GM21576 (cell line): ENCODE measurements around the gene LTBP4.

Experiments
- ATAC-seq: cut with Tn5 transposase; IDR thresholded peaks from one replicate; pipeline ENCODE4 v1.9.1; 2021; ENCODE audit warnings: mild to moderate bottlenecking, moderate library complexity; ENCODE audit not compliant: unreplicated experiment

The LTBP4 gene

GRCh38 chr19:40609561-40610395 is 8.6 kb downstream of the LTBP4 start:
- peak; percentile 43 for ATAC-seq

DNA sequence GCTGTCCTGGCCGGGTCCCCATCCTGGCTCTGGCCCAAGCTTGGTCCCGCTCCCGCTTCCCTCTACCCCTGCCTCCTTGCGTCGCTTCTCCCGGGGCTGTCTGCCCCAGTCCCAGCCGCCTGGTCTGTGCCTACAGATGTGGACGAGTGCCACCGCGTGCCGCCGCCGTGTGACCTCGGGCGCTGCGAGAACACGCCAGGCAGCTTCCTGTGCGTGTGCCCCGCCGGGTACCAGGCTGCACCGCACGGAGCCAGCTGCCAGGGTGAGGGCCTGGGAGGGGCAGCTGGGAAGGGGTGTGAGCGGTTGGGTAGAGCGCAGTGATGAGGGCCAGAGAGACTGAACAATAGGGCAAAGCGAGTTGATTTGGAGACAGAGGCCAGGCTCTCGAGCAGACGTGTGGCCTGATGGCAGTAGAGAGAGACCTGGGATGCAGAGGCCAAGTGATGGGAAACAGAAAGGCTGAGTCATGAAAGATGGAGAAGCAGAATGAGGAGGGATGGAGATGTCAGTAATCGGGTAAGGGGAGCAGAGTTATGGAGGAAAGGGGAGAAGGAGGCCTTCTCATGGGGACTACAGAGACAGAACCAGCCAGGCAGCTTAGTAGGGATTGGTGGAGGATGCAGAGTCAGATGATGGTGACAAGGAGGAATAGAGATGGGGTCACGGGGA is 9.4 kb downstream of the LTBP4 start:
- ATAC-seq = no peak

DNA sequence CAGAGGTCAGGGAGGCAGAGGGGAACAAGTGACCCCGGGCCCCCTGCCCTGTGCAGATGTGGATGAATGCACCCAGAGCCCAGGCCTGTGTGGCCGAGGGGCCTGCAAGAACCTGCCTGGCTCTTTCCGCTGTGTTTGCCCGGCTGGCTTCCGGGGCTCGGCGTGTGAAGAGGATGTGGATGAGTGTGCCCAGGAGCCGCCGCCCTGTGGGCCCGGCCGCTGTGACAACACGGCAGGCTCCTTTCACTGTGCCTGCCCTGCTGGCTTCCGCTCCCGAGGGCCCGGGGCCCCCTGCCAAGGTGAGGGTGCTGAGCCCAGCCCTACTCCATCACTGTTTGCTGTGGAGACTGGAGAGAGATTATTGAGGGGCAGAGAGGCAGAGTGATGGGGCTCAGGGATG is 9.9 kb downstream of the LTBP4 start:
- ATAC-seq = no peak

- no peak for ATAC-seq
Observed at GRCh38 chr19:40611900-40612698, 10.9 kb downstream of the LTBP4 start.

DNA sequence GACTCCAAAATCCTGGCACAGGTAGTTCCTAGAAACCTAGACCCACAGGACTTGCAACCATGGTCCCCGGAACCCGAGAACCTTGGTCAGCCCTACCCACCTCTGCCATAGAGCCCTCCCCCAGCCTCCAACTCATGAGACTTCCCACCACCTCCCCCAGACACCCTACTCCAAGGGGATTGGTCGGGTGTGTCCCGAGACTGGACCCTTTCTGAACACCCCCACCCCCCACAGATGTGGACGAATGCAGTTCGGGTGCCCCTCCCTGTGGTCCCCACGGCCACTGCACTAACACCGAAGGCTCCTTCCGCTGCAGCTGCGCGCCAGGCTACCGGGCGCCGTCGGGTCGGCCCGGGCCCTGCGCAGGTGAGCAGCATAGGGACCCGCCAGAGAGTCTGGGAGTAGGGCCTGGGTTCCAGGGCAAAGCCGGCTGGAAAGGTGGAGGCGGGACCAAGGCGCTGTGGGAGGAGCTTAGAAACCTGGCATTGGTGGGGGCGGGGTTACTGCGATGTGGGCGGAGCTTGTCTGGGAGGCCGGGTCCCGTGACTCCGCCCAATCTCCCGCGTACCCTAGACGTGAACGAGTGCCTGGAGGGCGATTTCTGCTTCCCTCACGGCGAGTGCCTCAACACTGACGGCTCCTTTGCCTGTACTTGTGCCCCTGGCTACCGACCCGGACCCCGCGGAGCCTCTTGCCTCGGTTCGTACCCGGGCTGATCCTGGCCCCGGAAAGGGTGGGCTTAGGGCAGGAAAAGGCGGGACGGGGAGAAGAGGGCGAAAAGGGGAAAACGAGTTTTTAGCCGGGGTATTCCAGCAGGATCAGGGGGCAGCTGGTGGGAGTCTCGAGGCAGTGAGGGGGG is 11.9 kb downstream of the LTBP4 start:
- ATAC-seq = no peak

DNA sequence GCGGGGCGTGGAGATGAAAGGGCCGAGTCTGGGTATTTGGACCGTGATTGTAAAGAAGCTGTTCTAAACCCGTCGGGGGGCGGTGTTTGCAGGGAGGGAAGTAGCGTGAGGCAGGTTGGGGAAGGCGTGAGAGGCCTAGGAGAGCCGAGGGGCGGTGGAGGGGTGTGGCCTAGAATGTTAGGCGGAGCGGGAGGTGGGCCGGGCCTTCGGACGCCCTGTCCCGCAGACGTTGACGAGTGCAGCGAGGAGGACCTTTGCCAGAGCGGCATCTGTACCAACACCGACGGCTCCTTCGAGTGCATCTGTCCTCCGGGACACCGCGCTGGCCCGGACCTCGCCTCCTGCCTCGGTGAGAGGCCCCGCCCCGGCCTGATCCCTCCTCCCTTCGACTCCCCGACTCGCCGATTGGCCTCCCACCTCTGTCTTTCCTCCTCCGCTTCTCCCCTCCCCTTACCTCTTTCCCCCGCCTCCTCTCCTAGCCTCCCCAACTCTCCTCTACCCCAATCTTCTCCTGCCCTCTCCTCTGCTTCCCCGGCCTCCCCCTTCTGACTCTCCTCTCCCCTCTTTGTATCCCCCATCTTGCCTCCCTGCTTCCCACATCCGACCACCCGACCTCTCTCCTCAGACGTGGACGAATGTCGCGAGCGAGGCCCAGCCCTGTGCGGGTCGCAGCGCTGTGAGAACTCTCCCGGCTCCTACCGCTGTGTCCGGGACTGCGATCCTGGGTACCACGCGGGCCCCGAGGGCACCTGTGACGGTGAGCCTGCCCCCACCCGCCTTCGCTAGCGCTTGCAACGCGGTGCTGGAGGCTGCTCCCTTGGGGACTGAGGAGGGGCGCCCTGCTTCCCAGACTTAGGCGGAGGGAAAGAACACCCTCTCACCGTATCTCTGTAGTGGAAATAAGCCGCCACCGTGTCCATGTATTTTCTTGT is 12.8 kb downstream of the LTBP4 start:
- ATAC-seq = peak; percentile 44

- no peak for ATAC-seq
Observed at GRCh38 chr19:40614622-40615411, 13.6 kb downstream of the LTBP4 start.

DNA sequence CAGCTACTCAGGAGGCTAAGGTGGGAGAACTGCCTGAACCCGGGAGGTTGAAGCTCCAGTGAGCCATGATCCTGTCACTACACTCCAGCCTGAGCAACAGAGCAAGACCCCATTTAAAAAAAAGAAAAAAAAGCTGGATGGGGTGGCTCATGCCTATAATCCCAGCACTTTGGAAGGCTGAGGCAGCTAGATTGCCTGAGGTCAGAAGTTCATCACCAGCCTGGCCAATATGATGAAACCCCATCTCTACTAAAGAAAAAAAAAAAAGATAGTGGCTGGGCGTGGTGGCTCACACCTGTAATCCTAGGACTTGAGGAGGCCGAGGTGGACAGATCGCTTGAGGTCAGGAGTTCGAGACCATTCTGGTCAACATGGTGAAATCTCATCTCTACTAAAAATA is 15.0 kb downstream of the LTBP4 start:
- ATAC-seq = no peak

- no peak for ATAC-seq
Observed at GRCh38 chr19:40616941-40617340, 15.8 kb downstream of the LTBP4 start.

- no peak for ATAC-seq
Observed at GRCh38 chr19:40617961-40618360, 16.8 kb downstream of the LTBP4 start.

DNA sequence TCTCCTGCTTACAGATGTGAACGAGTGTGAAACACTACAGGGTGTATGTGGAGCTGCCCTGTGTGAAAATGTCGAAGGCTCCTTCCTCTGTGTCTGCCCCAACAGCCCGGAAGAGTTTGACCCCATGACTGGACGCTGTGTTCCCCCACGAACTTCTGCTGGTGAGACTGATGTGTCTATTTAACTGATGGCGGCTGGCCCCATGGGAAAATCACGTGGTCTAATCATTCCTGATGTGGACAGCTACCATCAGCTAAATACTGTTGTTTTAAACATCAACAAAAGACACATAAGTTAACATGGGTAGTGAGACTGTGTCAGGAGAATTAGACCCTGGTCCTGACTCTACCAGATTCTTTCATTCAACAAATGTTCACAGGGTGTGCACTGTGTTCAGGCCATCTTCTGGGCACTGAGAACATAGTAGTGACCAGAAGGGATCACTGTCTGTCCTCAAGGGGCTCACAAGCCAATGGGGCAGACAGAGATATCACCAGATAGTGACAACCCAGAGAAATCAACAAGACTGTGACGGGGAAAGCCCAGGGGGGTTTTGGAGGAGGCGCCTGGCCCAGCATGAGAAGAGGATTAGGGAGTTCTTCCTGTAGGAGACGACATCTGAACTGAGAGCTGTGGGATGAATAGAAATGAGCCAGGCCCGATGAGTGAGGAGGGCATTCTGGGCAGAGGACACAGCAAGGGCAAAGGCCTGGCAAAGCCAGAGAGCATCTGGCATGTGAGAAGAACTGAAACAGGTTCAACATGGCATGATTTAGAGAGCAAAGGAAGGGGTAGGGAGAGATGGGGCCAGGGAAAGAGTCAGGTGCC is 18.4 kb downstream of the LTBP4 start:
- ATAC-seq = no peak

GRCh38 chr19:40620161-40620485 is 19.0 kb downstream of the LTBP4 start:
- no peak for ATAC-seq

DNA sequence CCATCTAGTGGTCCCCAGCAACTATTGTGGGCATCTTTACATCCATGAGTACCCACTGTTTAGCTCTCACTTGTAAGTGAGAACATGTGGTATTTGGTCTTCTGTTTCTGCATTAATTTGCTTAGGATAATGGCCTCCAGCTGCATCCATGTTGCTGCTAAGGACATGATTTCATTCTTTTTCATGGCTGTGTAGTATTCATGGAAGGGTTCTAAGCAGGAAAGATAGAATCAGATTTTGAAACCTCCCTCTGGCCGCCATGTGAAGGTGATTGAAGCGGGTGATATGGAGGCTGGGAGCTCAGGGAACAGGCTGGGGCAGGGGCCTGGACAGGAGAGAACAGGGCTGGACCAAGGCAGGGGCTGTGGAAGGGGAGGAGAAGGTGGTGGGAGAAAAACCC is 20.1 kb downstream of the LTBP4 start:
- ATAC-seq = no peak

DNA sequence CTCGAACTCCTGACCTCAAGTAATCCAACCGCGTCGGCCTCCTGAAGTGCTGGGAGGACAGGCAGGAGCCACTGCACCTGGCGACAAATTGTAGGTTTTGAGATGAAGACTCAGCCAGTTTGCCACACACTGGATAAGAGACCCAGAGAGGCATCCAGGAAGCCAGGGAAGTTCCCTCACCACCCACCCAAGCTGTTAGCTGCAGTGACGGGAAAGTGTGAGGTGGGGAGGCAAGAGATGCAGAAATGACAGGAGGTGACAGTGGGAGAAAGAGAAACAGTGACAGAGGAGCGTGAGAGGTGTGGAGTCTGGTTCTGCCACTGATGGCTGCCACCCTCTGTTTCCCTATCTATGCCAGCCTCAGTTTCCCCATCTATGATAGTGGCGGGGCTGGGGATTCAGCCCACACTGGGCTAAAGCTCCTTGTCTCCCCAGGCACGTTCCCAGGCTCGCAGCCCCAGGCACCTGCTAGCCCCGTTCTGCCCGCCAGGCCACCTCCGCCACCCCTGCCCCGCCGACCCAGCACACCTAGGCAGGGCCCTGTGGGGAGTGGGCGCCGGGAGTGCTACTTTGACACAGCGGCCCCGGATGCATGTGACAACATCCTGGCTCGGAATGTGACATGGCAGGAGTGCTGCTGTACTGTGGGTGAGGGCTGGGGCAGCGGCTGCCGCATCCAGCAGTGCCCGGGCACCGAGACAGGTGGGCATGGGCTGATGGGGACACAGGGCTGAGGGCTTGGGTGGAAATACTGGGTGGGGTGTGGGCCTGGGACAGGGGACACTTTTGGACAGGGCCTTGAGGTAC is 21.0 kb downstream of the LTBP4 start:
- ATAC-seq = no peak

DNA sequence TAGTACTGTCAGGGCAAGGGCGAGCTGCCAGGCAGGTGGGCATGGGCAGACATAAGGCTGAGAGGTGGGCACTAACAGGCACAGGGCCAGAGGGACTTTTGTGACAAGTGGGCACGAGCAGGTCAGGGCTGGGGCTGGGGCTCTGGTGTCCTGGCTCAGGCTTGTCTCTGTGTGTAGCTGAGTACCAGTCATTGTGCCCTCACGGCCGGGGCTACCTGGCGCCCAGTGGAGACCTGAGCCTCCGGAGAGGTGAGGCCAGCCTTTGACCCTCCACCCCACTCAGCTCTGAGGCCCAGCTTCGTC is 21.6 kb downstream of the LTBP4 start:
- ATAC-seq = no peak

DNA sequence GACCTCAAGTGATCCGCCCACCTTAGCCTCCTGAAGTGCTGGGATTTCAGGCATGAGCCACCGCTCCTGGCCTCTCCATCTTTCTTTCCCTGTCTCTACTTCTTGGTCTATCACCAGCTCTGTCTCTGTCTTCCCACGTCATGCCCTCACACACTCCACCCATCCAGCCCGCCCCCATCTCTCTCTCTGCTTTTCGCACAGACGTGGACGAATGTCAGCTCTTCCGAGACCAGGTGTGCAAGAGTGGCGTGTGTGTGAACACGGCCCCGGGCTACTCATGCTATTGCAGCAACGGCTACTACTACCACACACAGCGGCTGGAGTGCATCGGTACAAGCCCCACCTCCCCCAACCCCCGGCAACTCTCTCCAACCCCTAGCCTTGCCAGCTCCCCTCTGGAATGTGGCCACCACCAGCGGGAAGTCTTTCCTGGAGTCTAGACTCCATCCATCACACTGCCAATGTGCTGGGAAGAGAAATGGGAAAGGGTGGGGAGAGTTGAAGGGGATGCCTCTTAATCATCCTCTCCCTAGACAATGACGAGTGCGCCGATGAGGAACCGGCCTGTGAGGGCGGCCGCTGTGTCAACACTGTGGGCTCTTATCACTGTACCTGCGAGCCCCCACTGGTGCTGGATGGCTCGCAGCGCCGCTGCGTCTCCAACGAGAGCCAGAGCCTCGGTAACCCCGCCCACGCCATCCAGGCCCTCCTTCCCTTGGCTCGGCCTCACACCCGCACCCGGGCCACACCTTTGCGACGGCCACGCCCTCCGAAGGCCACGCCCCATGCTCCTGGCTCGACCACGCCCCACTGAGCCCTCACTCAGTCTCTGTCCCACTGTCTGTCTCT is 22.5 kb downstream of the LTBP4 start:
- ATAC-seq = no peak
